Calu3 (cell line): ENCODE results near the gene RASGRF2. TPM values are rescaled to one million over a fixed set of nuclear protein-coding genes. Genes with fewer than 3 reads are reported as not detected.

Experiments used
- BruUV-seq: library from RNA; stranded (reverse); fragments of 400-500 nt; replicated peaks from 2 replicates; lab custom pipeline; 2021; lab: Mats Ljungman, UMichigan
- CTCF ChIA-PET: fragments of 300-600 bp; sonication (Branson Sonifier 250); formaldehyde crosslinking; loops from one replicate; lab custom pipeline; 2022; ENCODE audit warnings: antibody characterized with exemption; lab: Charles Lee
- DNase-seq: peaks from one replicate; pipeline ENCODE4 v3.0.0; 2022
- H3K27ac Mint-ChIP-seq: one replicate; pipeline ENCODE4 v1.8.0; 2022; ENCODE audit warnings: mixed read lengths; ENCODE audit not compliant: unreplicated experiment
- H3K27me3 Mint-ChIP-seq: one replicate; pipeline ENCODE4 v1.8.0; 2022; ENCODE audit warnings: mixed read lengths; ENCODE audit not compliant: unreplicated experiment
- H3K36me3 Mint-ChIP-seq: one replicate; pipeline ENCODE4 v1.8.0; 2022; ENCODE audit warnings: mild to moderate bottlenecking, moderate library complexity, mixed read lengths; ENCODE audit not compliant: insufficient read depth, unreplicated experiment
- H3K4me1 Mint-ChIP-seq: one replicate; pipeline ENCODE4 v1.8.0; 2022; ENCODE audit warnings: mild to moderate bottlenecking, low read depth, mixed read lengths; ENCODE audit not compliant: unreplicated experiment
- H3K4me3 Mint-ChIP-seq: one replicate; pipeline ENCODE4 v1.8.0; 2022; ENCODE audit warnings: mild to moderate bottlenecking, low read depth, moderate library complexity, mixed read lengths; ENCODE audit not compliant: unreplicated experiment
- H3K9me3 Mint-ChIP-seq: one replicate; pipeline ENCODE4 v1.8.0; 2022; ENCODE audit warnings: low read depth, mixed read lengths; ENCODE audit not compliant: unreplicated experiment
- intact Hi-C: fragments of 100-400 bp; cut with micrococcal nuclease; formaldehyde crosslinking; loops from one replicate; pipeline ENCODE4 v1.10.0; 2022; ENCODE audit not compliant: unreplicated experiment
- total RNA-seq: library from RNA; stranded (reverse); gene quantifications from 2 replicates; pipeline ENCODE4 v1.2.3, GENCODE V29; 2022
- TF ChIP-seq, protein P1 (sequence below): fragments of 200-600 bp; IDR thresholded peaks from one replicate; pipeline ENCODE4 v1.8.0; 2022; ENCODE audit warnings: antibody characterized with exemption; ENCODE audit not compliant: unreplicated experiment

RASGRF2 gene
- total RNA-seq, 1 experiment from 2014 or later = 27.7 TPM

GRCh38 chr5:81125959-81126358 lies 165.8 kb downstream of the RASGRF2 start:
- no TSS peak for BruUV-seq
- H3K27me3 Mint-ChIP-seq = no peaks in the 10 kb centered on the region
- H3K4me1 Mint-ChIP-seq = no peaks in the 10 kb centered on the region
- CTCF ChIA-PET = no interaction called here
- H3K9me3 Mint-ChIP-seq = no peaks in the 10 kb centered on the region
- TF ChIP-seq, protein P1, sequence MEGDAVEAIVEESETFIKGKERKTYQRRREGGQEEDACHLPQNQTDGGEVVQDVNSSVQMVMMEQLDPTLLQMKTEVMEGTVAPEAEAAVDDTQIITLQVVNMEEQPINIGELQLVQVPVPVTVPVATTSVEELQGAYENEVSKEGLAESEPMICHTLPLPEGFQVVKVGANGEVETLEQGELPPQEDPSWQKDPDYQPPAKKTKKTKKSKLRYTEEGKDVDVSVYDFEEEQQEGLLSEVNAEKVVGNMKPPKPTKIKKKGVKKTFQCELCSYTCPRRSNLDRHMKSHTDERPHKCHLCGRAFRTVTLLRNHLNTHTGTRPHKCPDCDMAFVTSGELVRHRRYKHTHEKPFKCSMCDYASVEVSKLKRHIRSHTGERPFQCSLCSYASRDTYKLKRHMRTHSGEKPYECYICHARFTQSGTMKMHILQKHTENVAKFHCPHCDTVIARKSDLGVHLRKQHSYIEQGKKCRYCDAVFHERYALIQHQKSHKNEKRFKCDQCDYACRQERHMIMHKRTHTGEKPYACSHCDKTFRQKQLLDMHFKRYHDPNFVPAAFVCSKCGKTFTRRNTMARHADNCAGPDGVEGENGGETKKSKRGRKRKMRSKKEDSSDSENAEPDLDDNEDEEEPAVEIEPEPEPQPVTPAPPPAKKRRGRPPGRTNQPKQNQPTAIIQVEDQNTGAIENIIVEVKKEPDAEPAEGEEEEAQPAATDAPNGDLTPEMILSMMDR = no peak
- intact Hi-C loops = no loop called here
- H3K36me3 Mint-ChIP-seq = no peaks in the 10 kb centered on the region
- no peak overlapping the region for H3K27ac Mint-ChIP-seq
- no peak for DNase-seq
- H3K4me3 Mint-ChIP-seq = no peak overlapping the region

DNA sequence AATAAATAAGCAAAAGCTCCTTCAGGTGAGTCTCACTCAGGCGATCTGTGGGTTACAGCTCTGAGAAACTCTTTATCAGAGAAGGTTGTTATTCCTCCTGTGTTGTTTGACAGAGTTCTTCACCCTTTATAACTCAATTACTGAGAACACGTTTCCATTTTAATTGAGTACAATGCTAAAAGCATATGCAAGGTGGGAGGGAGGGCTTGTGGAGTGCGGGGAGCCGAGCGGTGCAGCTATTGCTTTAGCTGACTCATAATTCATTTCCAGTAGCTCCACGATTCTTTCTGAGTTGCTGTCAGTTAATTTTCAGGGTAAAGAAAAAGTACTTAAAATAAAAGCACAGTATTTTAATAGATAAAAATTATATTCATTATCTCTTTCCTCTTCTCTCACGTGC lies 168.3 kb downstream of the RASGRF2 start:
- Mint-ChIP-seq H3K9me3 (no peaks in the 10 kb centered on the region), H3K36me3 (no peaks in the 10 kb centered on the region), H3K4me1 (no peaks in the 10 kb centered on the region), H3K4me3 (no peak overlapping the region), H3K27me3 (no peaks in the 10 kb centered on the region), H3K27ac (no peak overlapping the region)
- CTCF ChIA-PET = no interaction called here
- BruUV-seq = no TSS peak
- TF ChIP-seq, protein P1 = no peak
- DNase-seq = no peak
- intact Hi-C loops = no loop called here

DNA sequence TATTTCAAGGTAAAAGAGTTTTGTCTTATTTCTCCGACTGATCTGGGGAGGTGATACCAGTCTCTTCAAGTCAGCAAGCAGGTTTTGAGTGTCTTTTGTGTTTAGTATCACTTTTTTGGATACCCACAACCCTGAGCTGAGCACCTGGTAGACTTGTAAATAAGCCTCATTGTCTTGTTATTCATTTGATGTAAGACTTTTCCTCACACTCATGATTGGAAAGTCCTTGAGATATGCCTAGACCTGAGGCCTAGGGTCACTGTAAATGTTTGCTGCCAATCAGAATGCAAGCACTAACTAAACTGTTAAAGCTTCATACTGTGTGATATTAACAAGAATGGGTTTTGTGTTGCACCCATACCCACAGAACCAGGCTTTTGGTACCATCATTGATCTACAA lies 172.2 kb downstream of the RASGRF2 start:
- intact Hi-C loops = no loop called here
- no TSS peak for BruUV-seq
- CTCF ChIA-PET = no interaction called here
- H3K4me3 Mint-ChIP-seq = no peak overlapping the region
- DNase-seq = no peak
- H3K9me3 Mint-ChIP-seq = peaks cover 3% of the 10 kb centered on the region
- no peaks in the 10 kb centered on the region for H3K27me3 Mint-ChIP-seq
- H3K27ac Mint-ChIP-seq = no peak overlapping the region
- H3K4me1 Mint-ChIP-seq = no peaks in the 10 kb centered on the region
- TF ChIP-seq, protein P1 = no peak
- H3K36me3 Mint-ChIP-seq = no peaks in the 10 kb centered on the region

DNA sequence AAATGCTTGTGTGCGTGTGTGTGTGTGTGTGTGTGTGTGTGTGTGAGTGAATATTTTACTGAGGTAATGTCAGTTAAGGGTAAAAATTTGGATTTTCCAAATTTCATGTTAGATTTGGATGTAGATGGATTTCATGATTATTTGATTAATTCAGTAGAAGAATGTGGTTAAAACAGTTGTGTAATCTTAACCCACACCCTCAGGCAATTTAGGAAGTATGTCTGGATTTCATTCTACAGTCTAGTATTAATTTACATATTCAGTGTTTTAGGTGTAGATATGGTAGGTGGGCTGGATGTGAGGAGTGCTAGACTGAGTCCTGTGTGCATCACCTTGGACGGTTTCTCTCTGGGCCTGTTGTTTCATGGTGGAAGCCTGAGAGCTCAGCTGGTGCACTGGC lies 173.9 kb downstream of the RASGRF2 start:
- TF ChIP-seq, protein P1 = no peak
- Mint-ChIP-seq H3K27me3 (no peaks in the 10 kb centered on the region), H3K4me1 (no peaks in the 10 kb centered on the region), H3K4me3 (no peak overlapping the region), H3K36me3 (no peaks in the 10 kb centered on the region), H3K9me3 (peaks cover 3% of the 10 kb centered on the region), H3K27ac (no peak overlapping the region)
- CTCF ChIA-PET = no interaction called here
- intact Hi-C loops = no loop called here
- no TSS peak for BruUV-seq
- DNase-seq = no peak
